GM23248 (cell line): ENCODE data around the gene ALS2. TPM values are rescaled to one million over a fixed set of nuclear protein-coding genes. Genes with fewer than 3 reads are reported as not detected.

ENCODE experiments used
- DNase-seq: peaks from one replicate; pipeline ENCODE4 v3.0.0-alpha.2; 2015
- H2AFZ ChIP-seq: fragments of 200-600 bp; sonication (generic); 2 replicates; pipeline ENCODE4 v1.6.1; 2016; ENCODE audit warnings: antibody characterized with exemption
- H3F3A ChIP-seq: fragments of 200-600 bp; sonication (generic); 2 replicates; pipeline ENCODE4 v1.6.1; 2016; ENCODE audit warnings: mild to moderate bottlenecking, antibody characterized with exemption, mixed run types; ENCODE audit not compliant: insufficient read depth
- H3K27ac ChIP-seq: fragments of 200-600 bp; sonication (generic); 2 replicates; pipeline ENCODE4 v1.5.1; 2016; ENCODE audit warnings: mild to moderate bottlenecking
- H3K27me3 ChIP-seq: fragments of 200-600 bp; sonication (generic); replicated peaks from 2 replicates; pipeline ENCODE4 v1.6.1; 2016; ENCODE audit warnings: mild to moderate bottlenecking; ENCODE audit not compliant: insufficient read depth
- H3K36me3 ChIP-seq: fragments of 200-600 bp; sonication (generic); 2 replicates; pipeline ENCODE4 v1.6.1; 2016; ENCODE audit warnings: low read depth, mild to moderate bottlenecking
- H3K4me1 ChIP-seq: fragments of 200-600 bp; sonication (generic); 2 replicates; pipeline ENCODE4 v1.6.1; 2016; ENCODE audit warnings: mild to moderate bottlenecking; ENCODE audit not compliant: insufficient read depth
- H3K4me2 ChIP-seq: fragments of 200-600 bp; sonication (generic); one replicate; pipeline ENCODE4 v1.6.1; 2016; ENCODE audit warnings: mild to moderate bottlenecking; ENCODE audit not compliant: unreplicated experiment
- H3K4me3 ChIP-seq: fragments of 200-600 bp; sonication (generic); 2 replicates; pipeline ENCODE4 v1.5.1; 2016; ENCODE audit warnings: mild to moderate bottlenecking
- H3K79me2 ChIP-seq: fragments of 200-600 bp; sonication (generic); 2 replicates; pipeline ENCODE4 v1.6.1; 2016; ENCODE audit warnings: mild to moderate bottlenecking; ENCODE audit not compliant: insufficient read depth
- H3K9ac ChIP-seq: fragments of 200-600 bp; sonication (generic); 2 replicates; pipeline ENCODE4 v1.6.1; 2016; ENCODE audit warnings: mild to moderate bottlenecking
- H3K9me2 ChIP-seq: fragments of 200-600 bp; sonication (generic); 2 replicates; pipeline ENCODE4 v1.6.1; 2016; ENCODE audit warnings: mixed run types, mild to moderate bottlenecking, moderate library complexity; ENCODE audit not compliant: insufficient read depth
- H3K9me3 ChIP-seq: fragments of 200-600 bp; sonication (generic); one replicate; pipeline ENCODE4 v1.6.1; 2017; ENCODE audit warnings: low read depth
- H4K20me1 ChIP-seq: fragments of 200-600 bp; sonication (generic); 2 replicates; pipeline ENCODE4 v1.6.0; 2016; ENCODE audit not compliant: insufficient read depth
- EZH2 ChIP-seq: fragments of 200-600 bp; sonication (generic); IDR thresholded peaks from 2 replicates; pipeline ENCODE4 v1.6.1; 2018; ENCODE audit warnings: antibody characterized with exemption, mild to moderate bottlenecking; ENCODE audit not compliant: insufficient read depth, poor library complexity, severe bottlenecking
- EZH2phosphoT487 ChIP-seq: fragments of 200-600 bp; sonication (generic); IDR thresholded peaks from 2 replicates; pipeline ENCODE4 v1.6.1; 2018; ENCODE audit warnings: antibody characterized with exemption, moderate library complexity, mild to moderate bottlenecking, low read depth; ENCODE audit not compliant: insufficient read depth
- WGBS, 2 experiments: methylation state at CpG; one replicate each; pipeline ENCODE4 v1.1.6; 2015 to 2017; ENCODE audit warnings: low lambda C conversion rate in 2 of 2, low coverage in 1 of 2; ENCODE audit errors: missing lambda C conversion rate in 2 of 2; 5-methylcytosine and 5-hydroxymethylcytosine counted together
- in situ Hi-C: fragments of 300-500 bp; cut with MboI; formaldehyde crosslinking; loops from 2 replicates; pipeline ENCODE4 v1.15.0; 2020
- polyA plus RNA-seq: library from polyadenylated mRNA; unstranded; fragments of >200 nt; fragmentation: Nextera tagmentation; extraction: Ambion mirVana; gene quantifications from 2 replicates; pipeline ENCODE4 v1.2.1, GENCODE V29; 2016
- total RNA-seq: library from RNA; depleted of rRNA; stranded (reverse); fragments of >200 nt; shearing (Covaris generic); gene quantifications from 2 replicates; pipeline ENCODE4 v1.2.3, GENCODE V29; 2014; rRNA removed

Gene ALS2
- total RNA-seq = 17.3 and 24.8 TPM in 2 replicates
- polyA plus RNA-seq = 9.0 and 9.5 TPM in 2 replicates

DNA sequence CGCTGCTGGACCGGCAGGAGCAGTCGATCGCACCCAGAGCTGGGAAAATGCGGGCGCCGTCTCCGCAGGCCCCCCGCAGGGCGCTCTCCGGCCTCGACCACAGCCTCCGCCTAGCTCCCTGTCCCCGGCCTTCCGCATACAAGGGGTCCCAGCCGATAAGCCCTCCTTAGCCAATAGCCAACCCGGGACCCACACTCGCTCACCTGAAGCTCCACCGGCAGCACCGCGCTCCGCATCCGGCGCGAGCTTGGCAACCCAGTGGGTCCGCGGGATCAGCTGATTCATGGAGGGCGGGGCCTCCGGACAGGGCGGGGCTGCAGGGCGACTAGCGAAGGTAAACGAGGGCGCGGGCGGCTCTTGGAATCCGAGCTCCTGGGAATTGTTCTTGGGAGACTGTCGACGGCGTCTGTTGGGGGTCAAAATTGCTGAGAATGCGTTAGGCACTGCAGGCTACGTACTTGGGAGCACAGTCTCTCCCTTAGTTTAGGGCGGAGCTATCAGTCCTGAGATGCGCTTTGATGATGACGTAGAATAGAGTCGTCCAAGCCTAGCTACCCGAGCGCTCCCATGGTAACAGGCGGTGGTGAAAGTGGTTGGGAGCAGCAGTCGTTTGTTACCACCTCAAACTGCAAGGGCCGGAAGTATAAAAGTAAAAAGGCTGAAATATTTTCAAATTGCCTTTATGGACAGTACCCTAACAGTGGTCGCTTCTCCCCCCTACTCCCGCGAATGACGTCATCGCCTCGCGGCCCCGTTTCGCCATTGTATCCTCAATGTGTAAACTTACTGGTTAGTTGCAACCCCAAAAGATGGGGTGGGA is at the start of gene ALS2:
ALS2 (minus strand) TSS at position 260 of the 820 bp plus-strand sequence. CDS start 12,048 bp downstream, outside the sequence.
- no peaks in the 10 kb centered on the region for H3K9me3 ChIP-seq
- H3K27me3 ChIP-seq = no peaks in the 10 kb centered on the region
- peak within 1 kb of the TSS; percentile 77 for H3K27ac ChIP-seq
- no peaks in the 10 kb centered on the region for H4K20me1 ChIP-seq
- H3K4me1 ChIP-seq = peaks cover 37% of the 10 kb centered on the region
- peaks cover 20% of the 10 kb centered on the region for H3F3A ChIP-seq
- peak; percentile 99 for DNase-seq
- no peak for TF ChIP-seq EZH2
- TF ChIP-seq EZH2phosphoT487 = no peak
- H3K9me2 ChIP-seq = no peaks in the 10 kb centered on the region
- H3K4me3 ChIP-seq = peak within 1 kb of the TSS; percentile 82
- peak within 1 kb of the TSS; percentile 93 for H2AFZ ChIP-seq
- peak within 1 kb of the TSS; percentile 99 for H3K4me2 ChIP-seq
- in situ Hi-C loops = no loop called here
- no peaks in the 10 kb centered on the region for H3K36me3 ChIP-seq
- peaks cover 49% of the 10 kb centered on the region for H3K79me2 ChIP-seq
- peak within 1 kb of the TSS; percentile 87 for H3K9ac ChIP-seq
- WGBS, 2 experiments = 0 to 1% methylated on average over 52 to 55 of the region's 60 CpGs

GRCh38 chr2:201828220-201828619 is 47.5 kb upstream of the ALS2 start:
- no peak overlapping the region for H2AFZ ChIP-seq
- H3K27me3 ChIP-seq = no peaks in the 10 kb centered on the region
- no peak overlapping the region for H3K27ac ChIP-seq
- 93 to 100% methylated on average over 2 of the region's 2 CpGs for WGBS, 2 experiments
- H3K4me2 ChIP-seq = peak overlapping the region; percentile 16
- no peaks in the 10 kb centered on the region for H4K20me1 ChIP-seq
- no peaks in the 10 kb centered on the region for H3K9me3 ChIP-seq
- H3K79me2 ChIP-seq = no peaks in the 10 kb centered on the region
- H3K4me3 ChIP-seq = no peak overlapping the region
- peaks cover 26% of the 10 kb centered on the region for H3K4me1 ChIP-seq
- no peak overlapping the region for H3K9ac ChIP-seq
- H3F3A ChIP-seq = peaks cover 26% of the 10 kb centered on the region
- in situ Hi-C loops = no loop called here
- no peak for DNase-seq
- no peaks in the 10 kb centered on the region for H3K9me2 ChIP-seq
- no peak for TF ChIP-seq EZH2
- TF ChIP-seq EZH2phosphoT487 = no peak
- H3K36me3 ChIP-seq = no peaks in the 10 kb centered on the region

- Histone ChIP-seq H3K36me3 (no peaks in the 10 kb centered on the region), H3F3A (peaks cover 26% of the 10 kb centered on the region), H3K9ac (no peak overlapping the region), H3K4me2 (peak overlapping the region; percentile 16), H3K79me2 (no peaks in the 10 kb centered on the region), H3K27me3 (no peaks in the 10 kb centered on the region), H3K4me3 (no peak overlapping the region), H3K9me3 (no peaks in the 10 kb centered on the region), H4K20me1 (no peaks in the 10 kb centered on the region), H3K27ac (no peak overlapping the region), H2AFZ (no peak overlapping the region), H3K4me1 (peaks cover 26% of the 10 kb centered on the region), H3K9me2 (no peaks in the 10 kb centered on the region)
- in situ Hi-C loops = no loop called here
- peak; percentile 58 for DNase-seq
- TF ChIP-seq EZH2phosphoT487 = no peak
- no peak for TF ChIP-seq EZH2
- 26 to 29% methylated on average over 3 of the region's 3 CpGs for WGBS, 2 experiments
Measured at GRCh38 chr2:201827621-201828020, 46.9 kb upstream of the ALS2 start.

DNA sequence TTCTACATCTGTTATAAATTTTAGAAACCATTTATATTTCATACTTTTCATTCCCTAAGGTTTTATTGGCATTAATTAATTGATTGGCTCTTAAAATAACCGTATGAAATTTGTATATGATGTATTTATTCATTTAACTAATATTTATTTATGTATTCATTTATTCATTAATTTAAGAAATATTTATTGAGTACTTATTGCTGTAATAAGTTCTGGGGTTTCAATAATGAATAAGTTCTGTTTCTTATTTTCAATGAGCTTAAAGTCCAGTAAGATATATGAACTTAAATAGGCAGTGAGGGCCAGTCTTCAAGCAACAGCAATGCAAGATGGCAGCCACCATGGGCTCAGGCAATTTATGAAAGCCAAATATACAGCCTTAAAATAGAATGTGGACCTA is 43.5 kb upstream of the ALS2 start:
- no peak overlapping the region for H3K4me2 ChIP-seq
- TF ChIP-seq EZH2 (no peak), EZH2phosphoT487 (no peak)
- no peaks in the 10 kb centered on the region for H3K27me3 ChIP-seq
- no peak overlapping the region for H3K4me3 ChIP-seq
- no peaks in the 10 kb centered on the region for H3K9me2 ChIP-seq
- peaks cover 19% of the 10 kb centered on the region for H3K4me1 ChIP-seq
- H2AFZ ChIP-seq = no peak overlapping the region
- H3F3A ChIP-seq = 0 out of 2 replicates have a peak, but pooled peaks cover 6% of the 10 kb centered on the region
- in situ Hi-C loops = no loop called here
- H3K27ac ChIP-seq = no peak overlapping the region
- H3K79me2 ChIP-seq = no peaks in the 10 kb centered on the region
- H4K20me1 ChIP-seq = no peaks in the 10 kb centered on the region
- H3K9me3 ChIP-seq = no peaks in the 10 kb centered on the region
- H3K9ac ChIP-seq = no peak overlapping the region
- 16 to 19% methylated on average over 1 of the region's 1 CpG for WGBS, 2 experiments
- no peak for DNase-seq
- no peaks in the 10 kb centered on the region for H3K36me3 ChIP-seq
